IMR-90 (cell line): ENCODE data around the gene PHF19. TPM values are rescaled to one million over a fixed set of nuclear protein-coding genes. Genes with fewer than 3 reads are reported as not detected.

Experiments used
- ATAC-seq: fragments of 200-7000 bp; cut with Tn5 transposase; 2 replicates; pipeline ENCODE4 v1.9.1; 2020; ENCODE audit warnings: low read depth, mild to moderate bottlenecking, moderate library complexity
- BruUV-seq: library from RNA; stranded (reverse); fragments of 400-500 nt; replicated peaks from 2 replicates; lab custom pipeline; 2021; lab: Mats Ljungman, UMichigan
- CTCF ChIA-PET: fragments of 300-600 bp; formaldehyde crosslinking; extraction: SDS; loops from one replicate; lab custom pipeline; 2021; ENCODE audit warnings: antibody characterized with exemption; lab: Yijun Ruan, JAX
- POLR2A ChIA-PET: fragments of 300-600 bp; sonication (Branson Sonifier 250); formaldehyde crosslinking; loops from one replicate; lab custom pipeline; 2022; ENCODE audit warnings: antibody characterized with exemption; ENCODE audit not compliant: unreplicated experiment; lab: Charles Lee
- DNase-seq: peaks from one replicate; pipeline ENCODE4 v3.0.0; 2013
- H2AFZ ChIP-seq: replicated peaks from 2 replicates; pipeline ENCODE3; 2013; ENCODE audit warnings: low read length, mild to moderate bottlenecking; ENCODE audit not compliant: poor library complexity
- H2AK5ac ChIP-seq: 2 replicates; pipeline ENCODE4 v1.6.1; 2013; ENCODE audit warnings: low read depth, low read length, inconsistent platforms
- H2AK9ac ChIP-seq: replicated peaks from 2 replicates; pipeline ENCODE3; 2013; ENCODE audit warnings: mild to moderate bottlenecking, low read depth, low read length, moderate library complexity; ENCODE audit not compliant: poor library complexity
- H2BK120ac ChIP-seq: 2 replicates; pipeline ENCODE4 v1.6.1; 2013; ENCODE audit warnings: low read depth, low read length, inconsistent platforms
- H2BK15ac ChIP-seq: 3 replicates; pipeline ENCODE4 v1.6.1; 2013; ENCODE audit warnings: low read depth, low read length, inconsistent platforms
- H2BK20ac ChIP-seq: 2 replicates; pipeline ENCODE4 v1.6.1; 2013; ENCODE audit warnings: low read depth, mild to moderate bottlenecking, inconsistent platforms, low read length, moderate library complexity
- H2BK5ac ChIP-seq: 2 replicates; pipeline ENCODE4 v1.6.1; 2013; ENCODE audit warnings: mild to moderate bottlenecking, low read depth, low read length, inconsistent platforms; ENCODE audit not compliant: poor library complexity, severe bottlenecking
- H3K14ac ChIP-seq: replicated peaks from 2 replicates; pipeline ENCODE4 v1.6.1; 2013; ENCODE audit warnings: low read depth, low read length, inconsistent platforms
- H3K18ac ChIP-seq: 2 replicates; pipeline ENCODE4 v1.6.1; 2013; ENCODE audit warnings: low read depth, low read length, control low read depth
- H3K23ac ChIP-seq: 2 replicates; pipeline ENCODE4 v1.6.1; 2013; ENCODE audit warnings: low read depth, low read length, inconsistent platforms
- H3K27ac ChIP-seq: 2 replicates; pipeline ENCODE4 v1.5.1; 2013; ENCODE audit warnings: mild to moderate bottlenecking, control low read depth, low read length; ENCODE audit not compliant: insufficient read depth
- H3K27me3 ChIP-seq: 2 replicates; pipeline ENCODE4 v1.6.1; 2013; ENCODE audit warnings: low read length; ENCODE audit not compliant: control insufficient read depth, insufficient read depth
- H3K36me3 ChIP-seq: 2 replicates; pipeline ENCODE4 v1.6.1; 2013; ENCODE audit warnings: low read length, mixed read lengths; ENCODE audit not compliant: control insufficient read depth, insufficient read depth
- H3K4ac ChIP-seq: 2 replicates; pipeline ENCODE4 v1.6.1; 2013; ENCODE audit warnings: low read depth, low read length, inconsistent platforms
- H3K4me1 ChIP-seq: 2 replicates; pipeline ENCODE4 v1.6.1; 2013; ENCODE audit warnings: low read length, mixed read lengths; ENCODE audit not compliant: control insufficient read depth, insufficient read depth
- H3K4me2 ChIP-seq: 2 replicates; pipeline ENCODE4 v1.6.1; 2013; ENCODE audit warnings: low read depth, mild to moderate bottlenecking, control low read depth, low read length, moderate library complexity
- H3K4me3 ChIP-seq: 2 replicates; pipeline ENCODE4 v1.5.1; 2013; ENCODE audit warnings: low read depth, mild to moderate bottlenecking, control low read depth, low read length, moderate library complexity; ENCODE audit not compliant: insufficient read depth
- H3K56ac ChIP-seq: 2 replicates; pipeline ENCODE4 v1.6.1; 2013; ENCODE audit warnings: low read length, inconsistent platforms; ENCODE audit not compliant: insufficient read depth; ENCODE audit errors: extremely low read depth
- H3K79me1 ChIP-seq, 2 experiments: 2 replicates each; pipeline ENCODE4 v1.6.1; 2013; ENCODE audit warnings: low read length in 2 of 2, inconsistent platforms in 1 of 2, low read depth in 1 of 2
- H3K9ac ChIP-seq: 2 replicates; pipeline ENCODE4 v1.6.1; 2013; ENCODE audit warnings: low read depth, low read length, control low read depth
- H3K9me1 ChIP-seq: 2 replicates; pipeline ENCODE4 v1.6.1; 2013; ENCODE audit warnings: low read length, inconsistent platforms; ENCODE audit not compliant: insufficient read depth
- H3K9me3 ChIP-seq: 2 replicates; pipeline ENCODE4 v1.6.1; 2013; ENCODE audit warnings: low read length; ENCODE audit not compliant: control insufficient read depth, insufficient read depth
- H4K20me1 ChIP-seq: 2 replicates; pipeline ENCODE4 v1.6.1; 2013; ENCODE audit warnings: low read length, inconsistent platforms; ENCODE audit not compliant: insufficient read depth
- H4K5ac ChIP-seq: 2 replicates; pipeline ENCODE4 v1.6.1; 2013; ENCODE audit warnings: mild to moderate bottlenecking, low read depth, low read length, control low read depth
- H4K8ac ChIP-seq, 2 experiments: 2 replicates each; pipeline ENCODE4 v1.6.1; 2013; ENCODE audit warnings: low read depth in 2 of 2, low read length in 2 of 2, control low read depth in 1 of 2, inconsistent platforms in 1 of 2
- H4K91ac ChIP-seq: 2 replicates; pipeline ENCODE4 v1.6.1; 2013; ENCODE audit warnings: low read depth, low read length, inconsistent platforms; ENCODE audit not compliant: insufficient read depth
- BHLHE40 ChIP-seq: fragments of 150-350 bp; IDR thresholded peaks from 2 replicates; pipeline ENCODE4 v1.6.1; 2016; ENCODE audit warnings: mild to moderate bottlenecking, low read depth, low read length
- CEBPB ChIP-seq: IDR thresholded peaks from 2 replicates; pipeline ENCODE4 v1.6.1; 2012; ENCODE audit warnings: low read depth, low read length, improper control_type of control experiment
- CHD1 ChIP-seq: IDR thresholded peaks from 2 replicates; pipeline ENCODE4 v1.6.1; 2012; ENCODE audit warnings: low read depth, low read length, improper control_type of control experiment
- MAFK ChIP-seq: IDR thresholded peaks from 2 replicates; pipeline ENCODE4 v1.6.1; 2012; ENCODE audit warnings: low read depth, low read length, improper control_type of control experiment
- MAZ ChIP-seq: IDR thresholded peaks from 2 replicates; pipeline ENCODE4 v1.6.1; 2012; ENCODE audit warnings: low read depth, mild to moderate bottlenecking, low read length, improper control_type of control experiment, moderate library complexity, borderline replicate concordance
- MXI1 ChIP-seq: IDR thresholded peaks from 2 replicates; pipeline ENCODE4 v1.6.1; 2012; ENCODE audit warnings: low read depth, mild to moderate bottlenecking, low read length, moderate library complexity, borderline replicate concordance
- NFE2L2 ChIP-seq: fragments of 150-350 bp; IDR thresholded peaks from 2 replicates; pipeline ENCODE4 v1.6.1; 2016; ENCODE audit warnings: low read depth, mild to moderate bottlenecking, low read length
- POLR2A ChIP-seq: IDR thresholded peaks from 2 replicates; pipeline ENCODE4 v1.6.1; 2012; ENCODE audit warnings: mild to moderate bottlenecking, low read depth, low read length
- RAD21 ChIP-seq: IDR thresholded peaks from 2 replicates; pipeline ENCODE4 v1.6.1; 2012; ENCODE audit warnings: low read length, improper control_type of control experiment
- RCOR1 ChIP-seq: IDR thresholded peaks from 2 replicates; pipeline ENCODE4 v1.6.1; 2012; ENCODE audit warnings: mild to moderate bottlenecking, low read length, improper control_type of control experiment; ENCODE audit not compliant: insufficient replicate concordance
- RFX5 ChIP-seq: IDR thresholded peaks from 2 replicates; pipeline ENCODE4 v1.8.0; 2012; ENCODE audit warnings: low read depth, mild to moderate bottlenecking, low read length, moderate library complexity
- SMC3 ChIP-seq: fragments of 150-350 bp; IDR thresholded peaks from 2 replicates; pipeline ENCODE4 v1.6.1; 2016; ENCODE audit warnings: low read depth, mild to moderate bottlenecking, antibody characterized with exemption, low read length, moderate library complexity
- WGBS, 2 experiments: methylation state at CpG; one replicate each; pipeline versions ENCODE4 v1.1.5 to v1.1.7; 2013; ENCODE audit warnings: missing lambda C conversion rate in 2 of 2; ENCODE audit not compliant: insufficient read length in 1 of 2; ENCODE audit errors: extremely low coverage in 2 of 2; 5-methylcytosine and 5-hydroxymethylcytosine counted together
- dilution Hi-C: fragments of 300-500 bp; cut with HindIII; formaldehyde crosslinking; loops from one replicate; pipeline ENCODE4 v1.14.3; 2018; ENCODE audit warnings: low sequenced_read_pairs; ENCODE audit not compliant: unreplicated experiment
- in situ Hi-C: fragments of 300-500 bp; cut with MboI; formaldehyde crosslinking; loops from 3 replicates; pipeline ENCODE4 v1.14.3; 2019; ENCODE audit warnings: low sequenced_read_pairs, inconsistent platforms, mixed read lengths
- intact Hi-C: fragments of 100-400 bp; cut with micrococcal nuclease; formaldehyde crosslinking; loops from 2 replicates; pipeline ENCODE4 v1.10.0; 2022
- polyA plus RNA-seq, 3 experiments: library from polyadenylated mRNA; depleted of rRNA; stranded (reverse); fragments of >200 nt; gene quantifications; 2 replicates each; pipeline ENCODE4 v1.2.3, GENCODE V29; 2012; ENCODE audit warnings: low replicate concordance in 1 of 3
- total RNA-seq: library from RNA; depleted of rRNA; stranded (reverse); fragments of >200 nt; gene quantifications from 2 replicates; pipeline ENCODE4 v1.2.3, GENCODE V29; 2012
- TF ChIP-seq, protein P1 (sequence below): fragments of 150-350 bp; IDR thresholded peaks from 2 replicates; pipeline ENCODE4 v1.6.1; 2017; ENCODE audit warnings: mild to moderate bottlenecking, antibody characterized with exemption, low read length, low read depth
- TF ChIP-seq, protein P2 (sequence below): fragments of 150-350 bp; IDR thresholded peaks from 2 replicates; pipeline ENCODE4 v1.6.1; 2016; ENCODE audit warnings: low read depth, mild to moderate bottlenecking, low read length, moderate library complexity, borderline replicate concordance
- TF ChIP-seq, protein P3 (sequence below): conservative IDR thresholded peaks from 2 replicates; pipeline ENCODE4 v1.5.1; 2012; ENCODE audit warnings: mild to moderate bottlenecking, low read depth, low read length, improper control_type of control experiment

The PHF19 gene
- total and polyA plus RNA-seq, 2 of the 4 experiments (the other 2 are of a cell fraction): 37.6 to 55.6 TPM

DNA sequence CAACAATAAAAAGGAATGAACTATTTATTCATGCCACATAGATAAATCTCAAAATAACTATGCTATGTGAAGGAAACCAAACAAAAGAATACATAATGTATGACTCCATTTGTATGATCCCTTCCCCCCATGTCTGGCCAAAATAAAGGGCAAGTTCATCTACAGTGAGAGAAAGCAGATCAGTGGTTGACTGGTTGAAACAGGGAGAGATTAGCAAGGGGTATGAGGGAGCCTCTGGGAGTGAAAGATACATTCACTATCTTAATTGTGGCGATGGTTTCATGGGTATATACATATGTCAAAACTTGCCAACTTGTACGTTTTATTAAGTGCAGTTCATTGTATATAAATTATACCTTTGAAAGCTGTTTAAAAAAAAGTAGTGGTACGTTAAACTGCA is 39.1 kb downstream of the PHF19 start:
- Histone ChIP-seq H2BK120ac (no peak overlapping the region), H3K4ac (no peak overlapping the region), H4K20me1 (peaks cover 11% of the 10 kb centered on the region; the same call in 1 of the 2 replicates), H3K9me1 (peaks cover 3% of the 10 kb centered on the region; the same call in 1 of the 2 replicates), H3K9me3 (no peaks in the 10 kb centered on the region), H2BK15ac (no peak overlapping the region), H2AK5ac (no peak overlapping the region), H4K91ac (no peak overlapping the region), H3K9ac (no peak overlapping the region), H2AFZ (no peak overlapping the region), H3K4me3 (no peak overlapping the region), H3K27ac (no peak overlapping the region), H3K79me1 (peaks cover 21 to 51% of the 10 kb centered on the region in 2 experiments), H3K36me3 (peaks cover 3% of the 10 kb centered on the region), H3K14ac (no peak overlapping the region), H3K4me2 (no peak overlapping the region), H3K56ac (no peak overlapping the region), H3K23ac (no peak overlapping the region), H3K27me3 (no peaks in the 10 kb centered on the region), H2AK9ac (no peak overlapping the region), H3K4me1 (peaks cover 7% of the 10 kb centered on the region), H3K18ac (no peak overlapping the region), H4K8ac (no peak overlapping the region), H2BK5ac (no peak overlapping the region), H4K5ac (no peak overlapping the region), H2BK20ac (no peak overlapping the region)
- TF ChIP-seq MXI1: no peak
- TF ChIP-seq CHD1: no peak
- TF ChIP-seq, protein P1, sequence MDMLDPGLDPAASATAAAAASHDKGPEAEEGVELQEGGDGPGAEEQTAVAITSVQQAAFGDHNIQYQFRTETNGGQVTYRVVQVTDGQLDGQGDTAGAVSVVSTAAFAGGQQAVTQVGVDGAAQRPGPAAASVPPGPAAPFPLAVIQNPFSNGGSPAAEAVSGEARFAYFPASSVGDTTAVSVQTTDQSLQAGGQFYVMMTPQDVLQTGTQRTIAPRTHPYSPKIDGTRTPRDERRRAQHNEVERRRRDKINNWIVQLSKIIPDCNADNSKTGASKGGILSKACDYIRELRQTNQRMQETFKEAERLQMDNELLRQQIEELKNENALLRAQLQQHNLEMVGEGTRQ: no peak
- no peak for TF ChIP-seq NFE2L2
- TF ChIP-seq RCOR1: no peak
- no peak for TF ChIP-seq SMC3
- no peak for TF ChIP-seq RFX5
- TF ChIP-seq MAZ: no peak
- TF ChIP-seq, protein P2, sequence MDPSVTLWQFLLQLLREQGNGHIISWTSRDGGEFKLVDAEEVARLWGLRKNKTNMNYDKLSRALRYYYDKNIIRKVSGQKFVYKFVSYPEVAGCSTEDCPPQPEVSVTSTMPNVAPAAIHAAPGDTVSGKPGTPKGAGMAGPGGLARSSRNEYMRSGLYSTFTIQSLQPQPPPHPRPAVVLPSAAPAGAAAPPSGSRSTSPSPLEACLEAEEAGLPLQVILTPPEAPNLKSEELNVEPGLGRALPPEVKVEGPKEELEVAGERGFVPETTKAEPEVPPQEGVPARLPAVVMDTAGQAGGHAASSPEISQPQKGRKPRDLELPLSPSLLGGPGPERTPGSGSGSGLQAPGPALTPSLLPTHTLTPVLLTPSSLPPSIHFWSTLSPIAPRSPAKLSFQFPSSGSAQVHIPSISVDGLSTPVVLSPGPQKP: no peak
- TF ChIP-seq, protein P3, sequence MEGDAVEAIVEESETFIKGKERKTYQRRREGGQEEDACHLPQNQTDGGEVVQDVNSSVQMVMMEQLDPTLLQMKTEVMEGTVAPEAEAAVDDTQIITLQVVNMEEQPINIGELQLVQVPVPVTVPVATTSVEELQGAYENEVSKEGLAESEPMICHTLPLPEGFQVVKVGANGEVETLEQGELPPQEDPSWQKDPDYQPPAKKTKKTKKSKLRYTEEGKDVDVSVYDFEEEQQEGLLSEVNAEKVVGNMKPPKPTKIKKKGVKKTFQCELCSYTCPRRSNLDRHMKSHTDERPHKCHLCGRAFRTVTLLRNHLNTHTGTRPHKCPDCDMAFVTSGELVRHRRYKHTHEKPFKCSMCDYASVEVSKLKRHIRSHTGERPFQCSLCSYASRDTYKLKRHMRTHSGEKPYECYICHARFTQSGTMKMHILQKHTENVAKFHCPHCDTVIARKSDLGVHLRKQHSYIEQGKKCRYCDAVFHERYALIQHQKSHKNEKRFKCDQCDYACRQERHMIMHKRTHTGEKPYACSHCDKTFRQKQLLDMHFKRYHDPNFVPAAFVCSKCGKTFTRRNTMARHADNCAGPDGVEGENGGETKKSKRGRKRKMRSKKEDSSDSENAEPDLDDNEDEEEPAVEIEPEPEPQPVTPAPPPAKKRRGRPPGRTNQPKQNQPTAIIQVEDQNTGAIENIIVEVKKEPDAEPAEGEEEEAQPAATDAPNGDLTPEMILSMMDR: no peak
- TF ChIP-seq RAD21: no peak
- TF ChIP-seq MAFK: no peak
- no peak for TF ChIP-seq CEBPB
- no peak for TF ChIP-seq BHLHE40
- TF ChIP-seq POLR2A: no peak
- in situ Hi-C loops: no loop called here
- intact Hi-C loops: loop anchor here (10.0 kb wide), 1 partner anchor 213 kb away; no protein-coding TSS in a partner anchor
- ChIA-PET CTCF (no interaction called here), POLR2A (no interaction called here)
- dilution Hi-C loops: no loop called here
- DNase-seq (no peak), ATAC-seq (no peak)
- no CpG with 5 or more reads among the region's 3 CpGs for WGBS, 2 experiments
- no TSS peak for BruUV-seq
